ENCODE measurements around the gene ATP6V0A1. TPM values are rescaled to one million over a fixed set of nuclear protein-coding genes. Genes with fewer than 3 reads are reported as not detected.

The ATP6V0A1 gene
- total and polyA plus RNA-seq, 2 donors (not counting 3 experiments of a cell fraction or from before 2014, with no cell fraction given): 37.3 to 49.2 TPM

GRCh38 chr17:42518755-42519545, 60.3 kb downstream of the ATP6V0A1 start:
- peak overlapping the region; percentile 97 for H3K9ac ChIP-seq (replicated peaks; ENCODE audit: extremely low read depth, insufficient read depth, low read length)
- intact Hi-C loops (cut with micrococcal nuclease) (loop anchor here (1.0 kb wide), 4 partner anchors 8 to 199 kb away; partner anchors contain the start of genes CAVIN1 and NAGLU), dilution Hi-C loops (cut with MboI; ENCODE audit: extremely low pct_ligation_motif_present, low sequenced_read_pairs) (loop anchor here (25.0 kb wide), 1 partner anchor 182 kb away; no protein-coding TSS in a partner anchor)
- H3K9me1 ChIP-seq (replicated peaks; ENCODE audit: control insufficient read depth, extremely low read depth, insufficient read depth, low read length): no peaks in the 10 kb centered on the region
- POLR2A ChIA-PET: interaction anchor here (1.5 to 4.5 kb wide), 8 partner anchors 8 to 200 kb away, joined by 4 to 38 read pairs (median 13); partner anchors contain the start of genes CAVIN1 and NAGLU
- H3K27me3 ChIP-seq (ENCODE audit: control insufficient read depth in 2 of 2, insufficient read depth in 2 of 2, low read length in 2 of 2): no peaks in the 10 kb centered on the region
- TSS peak; percentile 4 for BruUV-seq (replicated peaks)
- H3K36me3 ChIP-seq (ENCODE audit: control insufficient read depth in 2 of 2, extremely low read depth in 1 of 2, insufficient read depth in 2 of 2, low read length in 2 of 2): peaks cover 0 to 3% of the 10 kb centered on the region in 2 experiments
- H3K4me2 ChIP-seq (ENCODE audit: insufficient read depth, low read length): peak overlapping the region; percentile 48
- peaks cover 58% of the 10 kb centered on the region for H3K4me1 ChIP-seq (ENCODE audit: control insufficient read depth, extremely low read depth, insufficient read depth, low read length)
- H3K9me3 ChIP-seq (replicated peaks; ENCODE audit: control insufficient read depth, insufficient read depth, low read length): no peaks in the 10 kb centered on the region
- H3K4me3 ChIP-seq (replicated peaks in 1 of 3; ENCODE audit: insufficient read depth in 1 of 3, low read depth in 1 of 3, low read length in 3 of 3): peak overlapping the region in 1 of 3 experiments; percentile 20
- TF ChIP-seq MAX (IDR thresholded peaks at IDR 0.05; ENCODE audit: insufficient read depth, insufficient read length): no peak
- TF ChIP-seq POLR2A (IDR thresholded peaks at IDR 0.05; ENCODE audit: low read depth, low read length): no peak
- TF ChIP-seq POLR2AphosphoS5 (IDR thresholded peaks at IDR 0.05; ENCODE audit: insufficient read depth, low read depth, low read length): peak; percentile 46
- no peak for TF ChIP-seq CTCF (IDR thresholded peaks at IDR 0.05; ENCODE audit: extremely low read depth in 1 of 2, insufficient read depth in 1 of 2, low read depth in 1 of 2, low read length in 2 of 2)
- peak; percentile 83 for TF ChIP-seq GATA2 (IDR thresholded peaks at IDR 0.05; ENCODE audit: insufficient read depth, insufficient read length, low read depth, low read length)
- peak overlapping the region; percentile 100 for H3K27ac ChIP-seq (ENCODE audit: insufficient read depth, low read depth, low read length)
- no peaks in the 10 kb centered on the region for H4K20me1 ChIP-seq (replicated peaks; ENCODE audit: control insufficient read depth, extremely low read depth, insufficient read depth, low read length)
- FAIRE-seq: no peak
- CTCF ChIA-PET: interaction anchor here (0.6 to 5.4 kb wide), 27 partner anchors 8 to 335 kb away, joined by 3 to 190 read pairs (median 9); partner anchors contain the start of genes CAVIN1 and STAT3
- no peaks in the 10 kb centered on the region for H3K79me2 ChIP-seq (ENCODE audit: control insufficient read depth, insufficient read depth, low read length)
- no peak overlapping the region for H2AFZ ChIP-seq (ENCODE audit: low read depth, low read length)
- DNase-seq (ENCODE audit: low read depth, low spot score): peak; percentile 81

All from endothelial cell of umbilical vein (primary cell).